Skeletal muscle tissue (tissue), 4 donors: ENCODE results near the gene OR9Q1. TPM values are rescaled to one million over a fixed set of nuclear protein-coding genes. Genes with fewer than 3 reads are reported as not detected.
"Not testable (repeated sequence)": the region's sequence is repeated elsewhere in the genome, so short reads cannot be mapped to it uniquely, and the experiment has no call there.

ENCODE experiments used
- H3K27ac ChIP-seq: one replicate; pipeline ENCODE4 v1.7.0; 2013; ENCODE audit warnings: mild to moderate bottlenecking, low read depth, low read length, inconsistent platforms
- H3K27me3 ChIP-seq, 3 donors: one replicate each; pipeline ENCODE4 v1.7.0; 2013; ENCODE audit warnings: low read length in 3 of 3; ENCODE audit not compliant: control insufficient read depth in 3 of 3, insufficient read depth in 3 of 3
- H3K36me3 ChIP-seq, 3 donors: one replicate each; pipeline ENCODE4 v1.7.0; 2013; ENCODE audit warnings: low read length in 3 of 3; ENCODE audit not compliant: control insufficient read depth in 3 of 3, insufficient read depth in 3 of 3
- H3K4me1 ChIP-seq, 3 donors: one replicate each; pipeline ENCODE4 v1.7.0; 2013; ENCODE audit warnings: low read length in 3 of 3, mild to moderate bottlenecking in 3 of 3; ENCODE audit not compliant: control insufficient read depth in 3 of 3, insufficient read depth in 3 of 3
- H3K4me3 ChIP-seq, 3 donors: one replicate each; pipeline ENCODE4 v1.7.0; 2013; ENCODE audit warnings: low read length in 3 of 3
- H3K9ac ChIP-seq, 3 donors: one replicate each; pipeline ENCODE4 v1.7.0; 2013; ENCODE audit warnings: low read length in 3 of 3, mild to moderate bottlenecking in 3 of 3, moderate library complexity in 2 of 3, low read depth in 1 of 3
- H3K9me3 ChIP-seq, 3 donors: one replicate each; pipeline ENCODE4 v1.7.0; 2013; ENCODE audit warnings: low read length in 3 of 3; ENCODE audit not compliant: control insufficient read depth in 3 of 3
- total RNA-seq: library from RNA; depleted of rRNA; stranded (reverse); fragments of >200 nt; gene quantifications from one replicate; pipeline ENCODE4 v1.2.3, GENCODE V29; 2014
- donor health status: Osteomylitis.

Gene OR9Q1
- total RNA-seq, 1 donor from 2014 or later: not detected

- no peaks in the 10 kb centered on the region for H3K36me3 ChIP-seq
- H3K9ac ChIP-seq: no peak overlapping the region
- no peak overlapping the region for H3K4me3 ChIP-seq
- no peak overlapping the region for H3K27ac ChIP-seq
- no peaks in the 10 kb centered on the region for H3K4me1 ChIP-seq
- no peaks in the 10 kb centered on the region for H3K9me3 ChIP-seq
- no peaks in the 10 kb centered on the region for H3K27me3 ChIP-seq
These were observed 40.5 kb upstream of the OR9Q1 start for GRCh38 chr11:57983191-57983590.

GRCh38 chr11:57999523-57999922, 24.2 kb upstream of the OR9Q1 start:
- H3K9ac ChIP-seq, H3K27me3 ChIP-seq, H3K4me3 ChIP-seq, H3K36me3 ChIP-seq, H3K9me3 ChIP-seq, H3K4me1 ChIP-seq, H3K27ac ChIP-seq: not testable (repeated sequence)

- not testable (repeated sequence) for H3K4me3 ChIP-seq, H3K4me1 ChIP-seq, H3K36me3 ChIP-seq, H3K9ac ChIP-seq, H3K27ac ChIP-seq, H3K27me3 ChIP-seq, H3K9me3 ChIP-seq
These were observed 23.7 kb upstream of the OR9Q1 start for GRCh38 chr11:58000021-58000420.

GRCh38 chr11:58000699-58001098, 23.0 kb upstream of the OR9Q1 start:
- Histone ChIP-seq H3K27ac (no peak overlapping the region), H3K36me3 (no peaks in the 10 kb centered on the region), H3K27me3 (no peaks in the 10 kb centered on the region), H3K4me1 (no peaks in the 10 kb centered on the region), H3K4me3 (no peak overlapping the region), H3K9me3 (no peaks in the 10 kb centered on the region), H3K9ac (no peak overlapping the region)

GRCh38 chr11:58003036-58003435, 20.6 kb upstream of the OR9Q1 start:
- Histone ChIP-seq H3K9me3 (no peaks in the 10 kb centered on the region), H3K4me1 (no peaks in the 10 kb centered on the region), H3K36me3 (no peaks in the 10 kb centered on the region), H3K27ac (peak overlapping the region; percentile 50), H3K9ac (no peak overlapping the region), H3K4me3 (no peak overlapping the region), H3K27me3 (no peaks in the 10 kb centered on the region)

GRCh38 chr11:58003591-58003990, 20.1 kb upstream of the OR9Q1 start:
- peak overlapping the region; percentile 50 for H3K27ac ChIP-seq

GRCh38 chr11:58004664-58005063, 19.0 kb upstream of the OR9Q1 start:
- Histone ChIP-seq H3K9me3 (no peaks in the 10 kb centered on the region), H3K36me3 (no peaks in the 10 kb centered on the region), H3K27me3 (no peaks in the 10 kb centered on the region), H3K9ac (no peak overlapping the region), H3K4me3 (no peak overlapping the region), H3K4me1 (no peaks in the 10 kb centered on the region), H3K27ac (peak overlapping the region; percentile 50)

More at GRCh38 chr11:58003591-58003990, 20.1 kb upstream of the OR9Q1 start:
- no peaks in the 10 kb centered on the region for H3K27me3 ChIP-seq
- no peaks in the 10 kb centered on the region for H3K36me3 ChIP-seq
- no peaks in the 10 kb centered on the region for H3K4me1 ChIP-seq
- H3K9me3 ChIP-seq: no peaks in the 10 kb centered on the region
- no peak overlapping the region for H3K9ac ChIP-seq
- no peak overlapping the region for H3K4me3 ChIP-seq

GRCh38 chr11:58006940-58007339, 16.7 kb upstream of the OR9Q1 start:
- Histone ChIP-seq H3K27me3 (no peaks in the 10 kb centered on the region), H3K36me3 (no peaks in the 10 kb centered on the region), H3K9ac (no peak overlapping the region), H3K9me3 (no peaks in the 10 kb centered on the region), H3K4me1 (no peaks in the 10 kb centered on the region), H3K27ac (no peak overlapping the region), H3K4me3 (no peak overlapping the region)

- Histone ChIP-seq H3K4me1 (no peaks in the 10 kb centered on the region), H3K36me3 (no peaks in the 10 kb centered on the region), H3K9ac (no peak overlapping the region), H3K9me3 (no peaks in the 10 kb centered on the region), H3K27me3 (no peaks in the 10 kb centered on the region), H3K27ac (no peak overlapping the region), H3K4me3 (no peak overlapping the region)
These were observed 11.9 kb upstream of the OR9Q1 start for GRCh38 chr11:58011771-58012170.

GRCh38 chr11:58024601-58025091, 965 bp downstream of the OR9Q1 start:
- no peaks in the 10 kb centered on the region for H3K36me3 ChIP-seq
- H3K9me3 ChIP-seq: no peaks in the 10 kb centered on the region
- H3K9ac ChIP-seq: no peak overlapping the region
- H3K4me3 ChIP-seq: peak overlapping the region in 1 of 3 donors; percentile 23
- H3K4me1 ChIP-seq: peaks cover 18 to 30% (median 21%) of the 10 kb centered on the region in 3 donors
- no peaks in the 10 kb centered on the region for H3K27me3 ChIP-seq
- H3K27ac ChIP-seq: peak overlapping the region; percentile 68

- H3K27me3 ChIP-seq: no peaks in the 10 kb centered on the region
- H3K9me3 ChIP-seq: peaks cover 0 to 6% (median 0%) of the 10 kb centered on the region in 3 donors
- H3K4me1 ChIP-seq: peaks cover 18 to 30% (median 21%) of the 10 kb centered on the region in 3 donors
- H3K4me3 ChIP-seq: no peak overlapping the region
- no peak overlapping the region for H3K9ac ChIP-seq
- no peaks in the 10 kb centered on the region for H3K36me3 ChIP-seq
- peak overlapping the region; percentile 71 for H3K27ac ChIP-seq
These were observed 3.7 kb downstream of the OR9Q1 start for GRCh38 chr11:58027341-58027740.
